ENCODE measurements around the gene CLCN3. TPM values are rescaled to one million over a fixed set of nuclear protein-coding genes. Genes with fewer than 3 reads are reported as not detected.
A peak's percentile ranks its signal among the peaks of the same experiment; 100 is the strongest.

The CLCN3 gene
- total RNA-seq, 1 donor from 2014 or later = 45.9 TPM

GRCh38 chr4:169634975-169635374, 14.6 kb downstream of the CLCN3 start:
- Mint-ChIP-seq H3K36me3 (peaks cover 31% of the 10 kb centered on the region), H3K27ac (peak overlapping the region; percentile 83), H3K9me3 (no peaks in the 10 kb centered on the region), H3K4me3 (peak overlapping the region; percentile 77), H3K4me1 (ENCODE audit: unreplicated experiment) (peaks cover 8% of the 10 kb centered on the region), H3K27me3 (no peaks in the 10 kb centered on the region)
- no peak for TF ChIP-seq CTCF (conservative IDR thresholded peaks at IDR 0.05)
- no peak for DNase-seq (ENCODE audit: extremely low spot score, unreplicated experiment)

GRCh38 chr4:169640261-169640870, 20.0 kb downstream of the CLCN3 start:
- no peaks in the 10 kb centered on the region for H3K4me1 Mint-ChIP-seq (ENCODE audit: unreplicated experiment)
- TF ChIP-seq CTCF (conservative IDR thresholded peaks at IDR 0.05) = no peak
- H3K36me3 Mint-ChIP-seq = peaks cover 34% of the 10 kb centered on the region
- no peaks in the 10 kb centered on the region for H3K27me3 Mint-ChIP-seq
- H3K9me3 Mint-ChIP-seq = no peaks in the 10 kb centered on the region
- no peak overlapping the region for H3K4me3 Mint-ChIP-seq
- no peak for DNase-seq (ENCODE audit: extremely low spot score, unreplicated experiment)
- no peak overlapping the region for H3K27ac Mint-ChIP-seq

GRCh38 chr4:169644802-169645201, 24.4 kb downstream of the CLCN3 start:
- H3K36me3 Mint-ChIP-seq = peaks cover 15% of the 10 kb centered on the region
- H3K27ac Mint-ChIP-seq = no peak overlapping the region
- TF ChIP-seq CTCF (conservative IDR thresholded peaks at IDR 0.05) = no peak
- H3K4me3 Mint-ChIP-seq = no peak overlapping the region
- no peaks in the 10 kb centered on the region for H3K9me3 Mint-ChIP-seq
- H3K4me1 Mint-ChIP-seq (ENCODE audit: unreplicated experiment) = no peaks in the 10 kb centered on the region
- no peak for DNase-seq (ENCODE audit: extremely low spot score, unreplicated experiment)
- H3K27me3 Mint-ChIP-seq = no peaks in the 10 kb centered on the region

- Mint-ChIP-seq H3K27ac (no peak overlapping the region), H3K36me3 (peaks cover 10% of the 10 kb centered on the region), H3K27me3 (no peaks in the 10 kb centered on the region), H3K9me3 (no peaks in the 10 kb centered on the region), H3K4me3 (no peak overlapping the region), H3K4me1 (ENCODE audit: unreplicated experiment) (no peaks in the 10 kb centered on the region)
- TF ChIP-seq CTCF (conservative IDR thresholded peaks at IDR 0.05) = no peak
- no peak for DNase-seq (ENCODE audit: extremely low spot score, unreplicated experiment)
Measured at GRCh38 chr4:169645627-169646026, 25.2 kb downstream of the CLCN3 start.

- no peaks in the 10 kb centered on the region for H3K27me3 Mint-ChIP-seq
- H3K36me3 Mint-ChIP-seq = peaks cover 5% of the 10 kb centered on the region
- no peak overlapping the region for H3K4me3 Mint-ChIP-seq
- H3K4me1 Mint-ChIP-seq (ENCODE audit: unreplicated experiment) = no peaks in the 10 kb centered on the region
- no peak for DNase-seq (ENCODE audit: extremely low spot score, unreplicated experiment)
- no peak overlapping the region for H3K27ac Mint-ChIP-seq
- TF ChIP-seq CTCF (conservative IDR thresholded peaks at IDR 0.05) = no peak
- H3K9me3 Mint-ChIP-seq = no peaks in the 10 kb centered on the region
Measured at GRCh38 chr4:169649545-169650226, 29.3 kb downstream of the CLCN3 start.

Data from type B pancreatic cell (in vitro differentiated cells).